SHP77 treated with DMSO at 0.1 percent for 48 hours (cell line): Measurements from ENCODE around the gene MARS1.

Experiments
- DNase-seq: peaks from one replicate; lab custom pipeline; 2025; lab: John Stamatoyannopoulos, UW

The MARS1 gene

GRCh38 chr12:57531836-57532235 lies 44.0 kb downstream of the MARS1 start:
- DNase-seq: no peak

GRCh38 chr12:57533108-57533507 lies 45.2 kb downstream of the MARS1 start:
- DNase-seq: no peak

- no peak for DNase-seq
These were observed 46.4 kb downstream of the MARS1 start for GRCh38 chr12:57534250-57534649.

GRCh38 chr12:57534991-57535543 lies 47.2 kb downstream of the MARS1 start:
- no peak for DNase-seq

- no peak for DNase-seq
These were observed 48.1 kb downstream of the MARS1 start for GRCh38 chr12:57535764-57536596.

GRCh38 chr12:57536597-57536942 lies 48.7 kb downstream of the MARS1 start:
- DNase-seq: no peak

GRCh38 chr12:57539134-57539768 lies 51.4 kb downstream of the MARS1 start:
- DNase-seq: no peak

GRCh38 chr12:57541001-57541400 lies 53.1 kb downstream of the MARS1 start:
- DNase-seq: no peak

- no peak for DNase-seq
These were observed 53.8 kb downstream of the MARS1 start for GRCh38 chr12:57541717-57542116.

- no peak for DNase-seq
These were observed 55.7 kb downstream of the MARS1 start for GRCh38 chr12:57543581-57543980.

- peak; percentile 42 for DNase-seq
These were observed 58.1 kb downstream of the MARS1 start for GRCh38 chr12:57545809-57546437.

GRCh38 chr12:57546438-57547287 lies 58.8 kb downstream of the MARS1 start, which contains the start of gene DCTN2:
DCTN2 (minus strand) TSS chr12:57547192; CDS start chr12:57547063, 129 bp downstream.
- peak; percentile 94 for DNase-seq

- no peak for DNase-seq
These were observed 59.6 kb downstream of the MARS1 start for GRCh38 chr12:57547288-57548012.

GRCh38 chr12:57548013-57548315 lies 60.1 kb downstream of the MARS1 start:
- no peak for DNase-seq

GRCh38 chr12:57548488-57548887 lies 60.6 kb downstream of the MARS1 start:
- no peak for DNase-seq

- DNase-seq: no peak
These were observed 61.5 kb downstream of the MARS1 start for GRCh38 chr12:57549203-57549908.

- no peak for DNase-seq
These were observed 62.2 kb downstream of the MARS1 start, which contains the start of gene KIF5A for GRCh38 chr12:57549909-57550640. KIF5A (plus strand) TSS chr12:57550044; CDS start chr12:57550272, 228 bp downstream.

GRCh38 chr12:57550641-57551549 lies 63.0 kb downstream of the MARS1 start:
- no peak for DNase-seq
